KG1 (cell line): Measurements from ENCODE around the gene NR2C2.

Source experiments
- DNase-seq: peaks from one replicate; lab custom pipeline; 2025; lab: John Stamatoyannopoulos, UW

NR2C2 gene

DNA sequence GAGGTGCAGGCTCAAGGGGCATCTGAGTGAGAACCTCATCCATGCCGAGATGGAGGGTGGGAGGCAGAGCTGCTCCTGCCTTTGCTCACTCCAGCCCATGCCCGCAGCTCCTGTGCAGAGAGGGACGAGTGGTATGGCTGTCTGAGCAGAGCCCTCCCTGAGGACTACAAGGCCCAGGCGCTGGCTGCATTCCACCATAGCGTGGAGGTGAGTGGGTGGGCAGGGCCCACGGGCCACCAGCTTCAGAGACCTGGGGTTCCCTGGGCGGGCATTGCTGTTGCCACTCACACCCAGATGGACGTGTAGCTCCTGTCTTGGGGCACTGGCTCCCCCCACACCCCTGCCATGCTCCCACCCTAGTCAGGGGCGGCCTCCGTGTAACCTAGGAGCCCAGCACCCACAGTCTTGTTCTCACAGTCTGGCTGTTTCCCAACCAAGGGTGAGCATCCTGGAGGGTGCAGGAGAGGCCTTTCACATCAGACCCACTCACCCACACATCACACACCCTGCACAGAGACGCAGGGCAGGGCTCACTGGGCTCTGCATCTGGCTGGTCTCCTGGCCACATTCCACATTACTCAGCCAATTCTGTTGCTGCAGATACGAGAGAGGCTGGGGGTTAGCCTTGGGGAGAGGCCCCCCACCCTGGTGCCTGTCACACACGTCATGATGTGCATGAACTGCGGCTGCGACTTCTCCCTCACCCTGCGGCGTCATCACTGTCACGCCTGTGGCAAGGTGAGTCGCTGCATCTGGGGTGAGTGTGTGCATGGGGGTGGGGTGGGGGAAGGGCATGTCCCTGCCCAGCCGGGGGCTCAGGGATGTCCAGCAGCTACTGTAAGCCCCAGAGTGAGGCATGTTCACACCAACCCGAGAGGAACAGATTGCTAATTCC lies 25.3 kb upstream of the NR2C2 start:
- DNase-seq = no peak

DNA sequence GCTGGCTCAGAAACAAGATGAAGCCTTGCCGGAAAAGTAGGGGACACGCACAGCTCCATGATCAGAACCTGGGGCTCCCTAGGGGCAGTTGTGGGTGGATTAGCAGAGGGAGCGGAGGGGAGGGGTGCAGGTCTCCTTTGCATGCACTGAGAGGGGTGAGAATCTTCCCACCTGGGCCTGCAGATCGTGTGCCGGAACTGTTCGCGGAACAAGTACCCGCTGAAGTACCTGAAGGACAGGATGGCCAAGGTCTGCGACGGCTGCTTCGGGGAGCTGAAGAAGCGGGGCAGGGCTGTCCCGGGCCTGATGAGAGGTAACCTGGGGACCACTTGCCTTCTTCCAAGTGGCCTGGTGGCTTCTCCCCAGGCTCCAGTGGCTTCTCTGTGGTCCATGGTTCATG lies 24.5 kb upstream of the NR2C2 start:
- DNase-seq = no peak

DNA sequence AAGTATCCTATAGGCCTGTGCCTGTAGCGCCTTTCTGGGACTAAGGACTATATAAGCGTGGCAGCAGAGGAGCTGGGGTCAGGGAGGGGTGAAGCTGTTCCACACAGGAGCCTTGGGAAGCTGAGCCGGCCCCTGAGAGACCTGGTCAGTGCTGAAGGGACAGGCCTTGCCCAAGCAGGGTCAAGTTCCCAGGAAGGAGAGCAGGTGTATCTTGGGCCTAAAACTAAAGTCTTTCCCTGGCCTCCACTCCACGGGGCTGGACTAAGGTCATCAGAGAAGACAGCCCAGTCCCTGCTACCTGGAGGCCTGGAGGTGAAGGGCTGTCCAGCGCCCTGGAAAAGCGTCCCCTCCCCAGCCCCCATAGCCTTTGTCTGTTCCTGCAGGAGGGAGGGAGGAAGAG lies 23.9 kb upstream of the NR2C2 start:
- no peak for DNase-seq

GRCh38 chr3:14925729-14926591 lies 21.4 kb upstream of the NR2C2 start:
- peak; percentile 55 for DNase-seq

DNA sequence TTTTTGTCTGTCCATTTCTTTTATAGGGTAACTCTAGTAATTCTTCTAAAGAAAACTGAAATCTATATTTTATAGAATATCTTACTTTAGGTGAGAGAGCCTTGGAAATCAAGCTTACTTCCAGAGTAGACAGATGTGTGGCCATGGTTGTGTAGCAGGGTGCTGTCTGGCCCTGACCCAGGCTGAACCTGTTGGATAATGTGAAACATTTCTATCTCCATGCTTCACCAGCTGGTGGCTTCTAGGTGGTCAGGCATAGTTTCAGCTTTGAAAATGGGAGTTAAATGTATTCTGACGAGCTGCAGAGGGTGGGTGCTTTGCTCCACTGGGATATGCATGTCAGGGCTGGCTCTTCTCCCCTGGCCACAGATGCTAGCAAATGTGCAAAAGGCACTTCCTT lies 20.8 kb upstream of the NR2C2 start:
- no peak for DNase-seq

- DNase-seq = no peak
Observed at GRCh38 chr3:14927308-14927707, 20.1 kb upstream of the NR2C2 start.

GRCh38 chr3:14929310-14930074 lies 17.9 kb upstream of the NR2C2 start:
- no peak for DNase-seq

GRCh38 chr3:14933820-14934425 lies 13.5 kb upstream of the NR2C2 start:
- DNase-seq = no peak

DNA sequence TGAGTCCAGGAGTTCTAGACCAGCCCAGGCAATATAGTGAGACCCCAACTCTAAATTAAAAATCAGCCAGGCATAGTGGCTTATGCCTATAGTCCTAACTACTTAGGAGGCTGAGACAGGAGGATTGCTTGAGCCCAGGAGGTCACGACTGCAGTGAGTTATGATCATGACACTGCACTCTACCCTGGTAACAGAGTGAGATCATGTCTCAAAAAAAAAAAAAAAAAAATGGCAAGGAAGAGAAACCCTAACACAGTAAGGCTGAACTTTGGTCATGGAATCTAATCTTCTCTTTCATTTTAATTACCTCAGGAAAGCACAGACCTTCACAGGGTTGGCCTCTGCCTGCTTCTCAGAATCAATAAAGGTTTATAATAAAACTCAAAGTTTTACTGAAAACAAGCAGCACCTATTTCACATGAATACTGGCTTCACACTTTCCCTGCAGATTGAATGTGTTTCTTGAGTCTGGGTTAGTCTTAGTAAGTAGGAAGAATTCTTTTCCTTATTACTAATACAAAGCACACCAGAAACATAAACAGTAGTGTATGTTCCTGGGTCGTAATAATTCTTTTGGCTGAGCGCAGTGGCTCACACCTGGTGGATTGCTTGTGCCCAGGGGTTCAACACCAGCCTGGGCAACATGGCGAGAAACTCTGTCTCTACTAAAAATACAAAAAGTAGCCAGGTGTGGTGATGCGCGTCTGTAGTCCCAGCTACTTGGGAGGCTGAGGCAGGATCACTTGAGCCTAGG lies 11.6 kb upstream of the NR2C2 start:
- no peak for DNase-seq

- DNase-seq = no peak
Observed at GRCh38 chr3:14938954-14939353, 8.4 kb upstream of the NR2C2 start.

DNA sequence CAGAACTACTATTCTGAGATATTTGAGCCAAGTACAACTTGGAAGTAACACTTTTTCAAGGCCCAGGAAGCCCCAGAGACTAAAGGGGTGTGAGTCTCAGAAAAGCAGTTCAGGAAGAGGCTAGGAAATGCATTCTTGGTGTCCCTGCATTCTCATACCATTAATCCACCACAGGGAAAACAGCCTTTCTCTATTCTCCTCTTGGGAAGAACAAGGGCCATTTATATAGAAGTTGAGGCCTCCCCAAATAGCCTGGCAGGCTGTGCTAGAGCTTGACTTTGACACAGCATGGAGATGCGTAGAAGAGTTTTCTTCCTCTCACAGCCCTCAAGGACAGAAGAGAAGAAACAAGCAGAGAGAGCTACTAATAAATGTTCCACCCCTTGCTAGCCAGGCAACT lies 5.5 kb upstream of the NR2C2 start:
- no peak for DNase-seq

- DNase-seq = no peak
Observed at GRCh38 chr3:14943042-14943441, 4.3 kb upstream of the NR2C2 start.

- DNase-seq = no peak
Observed at GRCh38 chr3:14946236-14946635, 1.1 kb upstream of the NR2C2 start.

DNA sequence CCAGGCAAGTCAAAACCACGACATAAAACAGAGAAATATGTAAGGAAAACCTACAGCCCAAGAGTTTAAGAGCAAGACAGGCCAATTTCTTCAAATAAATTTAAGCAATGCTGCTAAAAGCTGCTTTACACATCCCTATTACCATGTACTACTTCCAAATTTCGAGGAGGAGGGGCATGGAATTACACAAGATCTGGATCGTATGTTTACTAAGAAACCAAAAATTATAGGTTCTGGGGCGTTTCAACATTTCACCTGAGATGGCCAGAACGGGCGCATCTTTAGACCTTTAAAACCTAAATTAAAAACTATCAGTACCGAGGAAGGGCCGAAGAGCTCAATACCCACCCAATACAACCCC lies 664 bp upstream of the NR2C2 start:
- DNase-seq = no peak

DNA sequence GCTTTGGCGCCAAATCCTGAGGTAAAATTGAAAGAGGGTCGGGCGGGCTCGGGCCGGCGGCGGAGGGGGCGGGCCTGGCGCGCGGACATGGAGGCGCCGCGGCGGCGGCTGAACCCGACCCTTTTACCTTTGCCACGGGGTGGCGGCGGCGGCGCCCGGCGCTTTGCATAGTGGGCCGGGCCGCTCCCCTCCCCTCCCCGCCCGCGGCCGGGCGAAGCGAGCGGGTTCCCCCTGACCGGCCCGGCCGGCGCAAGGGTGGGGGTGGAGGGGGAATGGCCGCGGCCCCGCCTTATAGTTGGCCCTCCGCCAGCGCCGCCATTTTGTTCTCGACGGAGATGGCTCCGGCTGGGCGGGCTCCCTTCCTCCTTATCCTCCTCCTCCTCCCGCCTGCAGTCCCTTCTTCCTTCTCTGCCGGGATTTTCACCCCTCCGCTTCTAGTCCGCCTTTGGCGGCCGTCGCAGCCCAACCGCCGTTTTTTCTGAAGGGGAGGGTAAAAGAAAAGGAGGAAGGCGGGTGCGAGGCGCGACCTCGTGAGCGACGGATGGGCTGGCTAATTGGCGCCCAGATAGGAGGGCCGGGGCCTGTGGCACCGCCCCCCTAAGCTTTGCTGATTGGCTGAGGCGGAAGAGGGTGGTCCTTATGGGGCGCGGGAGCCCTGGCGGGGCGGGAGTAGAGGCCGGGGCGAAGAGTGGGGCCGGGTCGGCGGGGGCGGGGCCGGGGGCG lies 664 bp downstream of the NR2C2 start:
- DNase-seq = peak; percentile 92

GRCh38 chr3:14948609-14949038 lies 1.2 kb downstream of the NR2C2 start:
- DNase-seq = no peak

DNA sequence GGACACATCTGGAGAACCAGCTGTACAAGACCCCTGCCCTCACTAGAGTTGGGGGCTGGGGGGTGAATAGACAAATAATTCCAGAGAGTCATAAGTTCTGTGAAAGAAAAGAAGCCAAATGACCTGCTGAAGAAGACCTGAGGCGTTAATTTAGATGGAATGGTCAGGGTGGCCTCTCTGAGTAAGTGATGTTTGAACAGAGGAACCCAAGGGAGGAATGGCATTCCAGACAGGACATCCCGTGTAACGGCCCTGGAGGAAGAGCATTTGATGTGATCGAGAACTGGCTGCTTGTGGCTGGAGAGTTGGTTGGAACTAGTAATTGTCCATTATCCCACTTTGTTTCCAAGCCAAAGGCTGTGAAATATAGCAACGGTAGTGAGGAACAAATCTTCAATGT lies 1.7 kb downstream of the NR2C2 start:
- no peak for DNase-seq

- DNase-seq = no peak
Observed at GRCh38 chr3:14950274-14950673, 2.9 kb downstream of the NR2C2 start.

DNA sequence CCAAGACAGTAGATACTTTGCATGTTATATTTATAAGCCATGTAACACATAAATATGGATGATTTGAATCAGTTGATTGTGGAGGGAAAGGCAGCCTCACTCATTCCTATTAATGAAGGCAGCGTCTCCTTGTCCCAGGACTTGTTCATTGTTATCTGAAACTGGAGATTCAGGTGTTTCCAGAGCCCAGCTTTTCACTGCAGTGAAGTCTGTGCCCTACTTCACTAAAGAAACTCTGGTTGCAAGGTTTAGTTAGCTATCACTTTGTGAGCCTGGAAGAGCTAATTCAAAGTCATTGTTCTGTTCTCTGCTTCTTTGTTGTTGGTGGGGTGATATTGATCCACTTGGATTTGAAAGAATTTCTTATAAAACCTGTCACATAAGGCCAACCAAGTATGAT lies 9.8 kb downstream of the NR2C2 start:
- DNase-seq = no peak

DNA sequence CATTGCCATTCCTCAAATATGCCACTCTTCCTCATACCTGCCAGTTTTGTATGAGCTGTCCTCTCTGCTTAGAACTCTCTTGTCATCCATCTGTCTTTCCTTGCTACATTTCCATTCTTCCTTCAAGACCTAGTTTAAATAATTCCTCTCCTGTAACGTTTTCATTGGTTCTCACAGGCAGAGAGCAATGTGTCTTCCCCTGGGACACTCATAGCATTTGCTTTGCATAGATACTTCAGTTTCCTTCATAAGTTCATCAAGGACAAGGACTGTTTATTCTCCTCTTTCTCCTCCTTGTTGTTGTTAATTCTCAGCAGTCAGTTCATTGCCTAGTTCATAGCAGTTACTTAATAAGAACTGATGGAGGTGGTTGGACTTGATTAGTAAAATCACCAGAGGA lies 10.5 kb downstream of the NR2C2 start:
- DNase-seq = no peak
